GM12892 (cell line): ENCODE data around the gene MEOX1. TPM values are rescaled to one million over a fixed set of nuclear protein-coding genes. Genes with fewer than 3 reads are reported as not detected.

Experiments
- DNase-seq: peaks from one replicate; pipeline ENCODE4 v3.0.0; 2011; ENCODE audit not compliant: insufficient read length
- FAIRE-seq: peaks from 2 replicates; lab custom pipeline; 2011; peaks lifted over from hg19 to GRCh38; lab: Jason Lieb, UNC
- POLR2A ChIP-seq: IDR thresholded peaks from 2 replicates; pipeline ENCODE4 v1.6.1; 2011; ENCODE audit warnings: low read depth, low read length, control low read depth
- POLR2AphosphoS5 ChIP-seq: IDR thresholded peaks from 2 replicates; pipeline ENCODE4 v1.6.1; 2011; ENCODE audit warnings: low read depth, low read length, control low read depth
- TAF1 ChIP-seq: IDR thresholded peaks from 2 replicates; pipeline ENCODE4 v1.6.1; 2011; ENCODE audit warnings: low read depth, mild to moderate bottlenecking, control low read depth, low read length, borderline replicate concordance
- polyA plus RNA-seq: library from polyadenylated mRNA; unstranded; fragments of >200 nt; gene quantifications from one replicate; pipeline ENCODE4 v1.2.1, GENCODE V29; 2012; ENCODE audit warnings: missing spikeins, inconsistent platforms; ENCODE audit not compliant: missing spikeins

Gene MEOX1
- polyA plus RNA-seq = not detected

DNA sequence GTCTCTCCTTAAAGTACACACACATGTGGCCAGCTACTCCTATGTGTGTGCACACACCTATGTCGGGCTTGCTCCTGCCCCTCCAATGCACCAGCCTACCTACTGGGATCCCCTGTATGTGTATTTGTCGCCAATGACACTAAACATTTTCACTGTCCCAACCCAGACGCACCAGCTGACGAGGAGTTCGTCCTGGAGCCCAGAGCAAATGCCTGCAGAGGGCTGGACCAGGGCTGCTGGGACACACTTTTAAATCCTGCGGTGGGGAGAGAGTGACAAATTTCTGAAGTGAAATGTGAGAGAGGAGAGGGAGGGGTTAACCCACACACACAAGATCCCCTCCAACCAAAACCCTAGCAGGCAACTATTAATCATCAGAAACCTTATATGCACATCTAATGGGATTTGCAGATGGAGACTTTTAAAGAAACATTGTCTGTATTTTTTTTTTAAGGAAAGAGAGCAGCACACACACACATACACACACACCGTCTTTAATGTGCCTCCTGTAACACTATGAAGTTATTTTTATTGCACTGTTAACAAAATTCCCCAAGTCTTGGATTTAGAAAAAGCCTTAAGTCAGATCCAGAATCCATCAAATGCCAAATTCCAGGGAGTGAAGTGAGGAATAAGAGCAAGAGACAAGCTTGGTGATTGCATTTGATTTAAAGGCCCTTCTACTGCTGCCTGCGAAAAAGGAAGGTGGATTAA lies at the start of gene MEOX1:
Gene MEOX1 (minus strand): TSS at position 224 of the 714 bp plus-strand sequence. CDS start 388 bp downstream, outside the sequence.
- FAIRE-seq (no peak), DNase-seq (no peak)
- TF ChIP-seq POLR2A (no peak), POLR2AphosphoS5 (no peak), TAF1 (no peak)

DNA sequence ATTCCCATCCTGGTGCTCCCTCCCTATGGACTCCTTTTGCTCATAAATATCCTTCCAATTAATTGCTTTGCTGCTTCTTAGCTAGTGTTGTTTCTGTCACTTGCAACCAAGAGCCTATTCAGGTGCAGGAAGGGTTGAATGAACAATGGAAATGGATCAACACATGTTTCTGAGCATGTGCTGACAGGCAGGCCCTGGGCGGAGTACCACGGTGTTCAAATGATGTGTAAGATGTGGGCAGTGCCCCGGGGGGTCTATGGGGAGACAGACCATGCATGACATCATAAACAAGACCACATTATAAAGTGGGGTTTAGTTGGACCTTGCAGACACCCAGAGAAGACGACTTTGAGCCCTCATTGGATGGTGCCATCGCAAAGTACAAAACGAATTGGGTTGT lies 48.4 kb upstream of the MEOX1 start:
- TF ChIP-seq POLR2A = no peak
- no peak for TF ChIP-seq POLR2AphosphoS5
- TF ChIP-seq TAF1 = no peak
- FAIRE-seq = no peak

DNA sequence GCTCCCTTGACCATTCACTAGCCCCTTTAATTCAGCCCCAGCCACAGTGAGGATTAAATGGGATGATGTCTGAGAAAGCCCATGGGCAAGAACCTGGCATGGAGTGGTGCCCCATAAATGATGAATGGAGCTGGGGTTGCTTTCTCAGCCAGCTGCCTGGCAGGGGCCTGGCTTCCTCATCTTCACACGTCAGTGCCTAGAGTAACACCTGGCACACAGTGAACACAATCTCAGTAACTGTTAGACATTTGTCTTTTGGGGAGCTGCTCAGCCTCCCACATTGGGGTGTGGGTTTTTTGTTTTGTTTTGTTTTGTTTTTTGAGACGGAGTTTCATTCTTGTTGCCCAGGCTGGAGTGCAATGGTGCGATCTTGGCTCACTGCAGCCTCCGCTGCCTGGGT lies 47.5 kb upstream of the MEOX1 start:
- TF ChIP-seq POLR2A (no peak), POLR2AphosphoS5 (no peak), TAF1 (no peak)
- no peak for FAIRE-seq
- DNase-seq = no peak

More for the DNA sequence above, 48.4 kb upstream of the MEOX1 start:
- DNase-seq = no peak

DNA sequence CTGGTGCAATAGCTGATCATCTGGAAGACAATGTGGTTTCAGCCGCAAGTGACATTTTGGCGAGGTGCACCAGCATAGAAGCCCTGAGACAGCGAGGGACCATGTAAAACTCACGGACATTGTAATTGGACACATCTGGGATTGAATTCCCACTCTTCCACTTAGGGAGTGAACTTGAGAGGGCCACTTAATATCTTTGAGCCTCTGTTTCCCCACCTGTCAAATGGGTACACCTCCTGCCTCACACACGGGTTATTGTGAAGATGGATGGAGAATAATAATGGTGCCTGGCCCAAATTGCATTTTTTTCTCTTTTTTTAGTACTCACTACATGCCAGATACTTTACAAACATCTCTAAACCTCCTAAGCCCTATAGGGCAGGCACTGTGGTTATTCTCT lies 45.5 kb upstream of the MEOX1 start:
- FAIRE-seq (no peak), DNase-seq (no peak)
- TF ChIP-seq TAF1 (no peak), POLR2A (no peak), POLR2AphosphoS5 (no peak)

DNA sequence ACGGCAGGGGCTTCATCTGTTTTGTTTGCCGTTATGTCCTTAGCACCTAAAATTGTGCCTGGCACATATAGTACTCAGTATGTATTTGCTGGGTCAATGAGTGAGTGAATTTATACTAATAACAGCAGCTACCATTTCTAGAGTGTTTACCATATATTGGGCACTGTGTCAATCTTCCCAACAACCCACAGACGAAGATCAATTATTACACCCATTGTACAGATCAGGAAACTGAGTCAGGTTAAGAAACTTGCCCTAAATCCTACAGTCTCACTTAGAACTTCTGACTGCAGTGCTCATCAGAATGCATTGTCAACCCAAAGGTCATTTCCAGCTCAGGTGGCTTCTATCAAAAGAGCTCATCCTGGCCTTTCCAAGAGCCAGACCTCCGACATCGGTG lies 44.5 kb upstream of the MEOX1 start:
- DNase-seq (no peak), FAIRE-seq (no peak)
- TF ChIP-seq POLR2AphosphoS5 (no peak), POLR2A (no peak), TAF1 (no peak)

DNA sequence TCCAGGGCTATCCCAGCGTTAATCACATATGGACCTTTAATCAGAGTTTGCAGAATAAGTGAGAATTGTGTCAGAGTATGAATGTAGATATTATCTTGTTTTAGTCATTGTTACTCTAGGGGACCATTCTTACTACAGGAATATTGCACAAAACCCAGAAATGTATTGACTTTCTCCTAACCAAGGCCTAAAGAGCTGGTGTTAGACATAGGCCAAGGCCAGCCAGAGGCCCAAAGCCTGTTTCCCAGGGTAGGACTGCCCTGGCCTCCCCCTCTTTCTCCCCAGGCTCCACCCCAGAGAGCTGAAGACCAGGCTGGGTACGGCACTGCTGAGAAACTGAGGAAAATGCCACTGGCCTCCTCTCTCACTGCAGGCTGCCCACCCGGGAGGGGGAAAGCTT lies 41.9 kb upstream of the MEOX1 start:
- DNase-seq (no peak), FAIRE-seq (no peak)
- no peak for TF ChIP-seq POLR2A
- no peak for TF ChIP-seq TAF1
- no peak for TF ChIP-seq POLR2AphosphoS5

DNA sequence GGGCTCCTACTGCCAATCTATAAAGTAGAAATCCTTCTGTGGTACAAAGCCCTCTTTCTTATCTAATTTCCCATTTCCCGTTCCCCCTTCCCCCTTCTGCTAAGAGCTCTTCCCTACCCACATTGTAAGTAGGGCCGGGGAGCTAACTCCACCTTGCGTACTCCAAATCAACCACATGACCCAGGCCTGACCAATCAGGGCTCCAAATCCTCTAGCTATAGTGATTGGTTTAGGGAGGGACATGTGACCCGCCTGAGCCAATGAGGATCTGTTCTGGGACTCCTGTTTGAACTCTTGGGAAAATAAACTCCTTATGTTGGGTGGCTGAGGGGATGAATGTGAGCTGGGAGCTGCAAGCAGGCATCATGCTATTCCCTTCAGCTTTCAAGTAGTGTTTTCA lies 40.9 kb upstream of the MEOX1 start:
- no peak for DNase-seq
- no peak for TF ChIP-seq POLR2AphosphoS5
- TF ChIP-seq TAF1 = no peak
- no peak for TF ChIP-seq POLR2A
- no peak for FAIRE-seq

DNA sequence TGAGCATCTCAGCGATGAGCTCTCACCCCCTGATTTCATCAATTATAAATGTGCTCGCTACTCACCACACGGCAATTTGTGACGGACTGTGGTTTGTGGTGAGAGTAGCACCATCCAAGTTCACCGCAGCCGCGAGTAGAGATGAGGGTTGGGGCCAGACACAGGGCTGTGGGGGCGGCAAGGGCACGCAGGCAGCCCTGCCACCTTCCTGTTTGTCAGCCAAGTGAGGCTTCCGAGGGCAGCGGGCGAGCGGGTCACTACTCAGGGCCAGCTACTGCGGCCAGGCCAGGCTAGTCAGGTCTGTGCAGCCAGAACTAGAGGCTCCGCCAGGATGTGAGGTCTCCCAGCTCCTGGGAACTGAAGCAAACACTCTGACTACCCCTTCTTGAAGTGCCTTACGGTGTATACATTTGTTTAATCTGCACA lies 39.6 kb upstream of the MEOX1 start:
- FAIRE-seq (peak; percentile 65), DNase-seq (no peak)
- TF ChIP-seq TAF1 (no peak), POLR2A (no peak), POLR2AphosphoS5 (no peak)

DNA sequence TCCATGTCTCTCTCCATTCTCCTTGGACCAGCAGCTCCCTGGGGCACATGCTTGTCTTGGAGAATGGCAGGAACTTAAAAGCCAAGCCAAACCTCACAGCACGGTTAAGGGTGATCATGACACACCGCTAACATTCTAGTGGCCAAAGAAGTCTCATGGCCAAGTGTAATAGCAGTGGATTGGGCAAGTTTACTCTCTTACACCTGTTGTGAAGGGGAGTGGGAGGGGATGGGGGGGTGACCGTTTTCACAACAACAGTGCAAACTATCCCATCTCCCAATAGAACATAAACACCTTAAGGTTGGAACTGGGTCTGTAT lies 37.7 kb upstream of the MEOX1 start:
- no peak for DNase-seq
- FAIRE-seq = no peak
- TF ChIP-seq POLR2A = no peak
- TF ChIP-seq POLR2AphosphoS5 = no peak

DNA sequence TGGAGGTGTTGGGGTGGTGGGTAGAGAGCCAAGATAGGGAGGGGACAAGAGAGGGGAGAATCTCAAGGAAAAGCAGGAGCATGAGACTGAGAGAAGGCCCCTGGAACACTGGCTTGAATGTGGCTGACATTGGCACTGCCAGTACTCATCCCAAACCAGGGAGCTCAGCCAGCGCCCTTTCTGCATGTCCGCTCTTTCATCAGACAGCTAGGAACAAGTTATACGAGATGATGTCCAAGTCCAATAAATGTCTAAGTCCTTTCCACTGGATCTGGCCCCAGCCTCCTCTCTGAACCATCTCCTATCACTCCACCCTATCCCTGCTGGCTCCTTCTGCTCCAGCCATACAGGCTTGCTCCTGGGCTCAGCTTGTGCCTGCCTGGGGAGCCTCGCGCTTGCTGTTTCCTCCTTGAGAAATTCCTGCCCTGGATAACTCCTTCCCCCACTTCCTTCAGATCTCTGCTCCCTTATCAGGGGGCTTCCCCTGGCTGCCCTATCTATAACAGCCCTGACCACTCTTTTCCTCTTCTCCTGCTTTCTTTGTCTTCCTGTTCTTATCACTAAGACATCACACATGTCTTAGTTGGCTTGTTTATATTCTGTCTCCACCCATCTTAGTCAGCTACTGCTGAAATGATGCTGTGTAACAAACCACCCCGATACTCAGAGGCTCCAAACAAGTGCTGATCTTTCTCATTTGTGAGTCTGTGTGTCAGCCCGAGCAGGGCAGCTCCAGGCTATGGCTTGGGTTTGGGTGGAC lies 37.1 kb upstream of the MEOX1 start:
- TF ChIP-seq POLR2AphosphoS5 (no peak), POLR2A (no peak), TAF1 (no peak)
- DNase-seq (no peak), FAIRE-seq (no peak)

DNA sequence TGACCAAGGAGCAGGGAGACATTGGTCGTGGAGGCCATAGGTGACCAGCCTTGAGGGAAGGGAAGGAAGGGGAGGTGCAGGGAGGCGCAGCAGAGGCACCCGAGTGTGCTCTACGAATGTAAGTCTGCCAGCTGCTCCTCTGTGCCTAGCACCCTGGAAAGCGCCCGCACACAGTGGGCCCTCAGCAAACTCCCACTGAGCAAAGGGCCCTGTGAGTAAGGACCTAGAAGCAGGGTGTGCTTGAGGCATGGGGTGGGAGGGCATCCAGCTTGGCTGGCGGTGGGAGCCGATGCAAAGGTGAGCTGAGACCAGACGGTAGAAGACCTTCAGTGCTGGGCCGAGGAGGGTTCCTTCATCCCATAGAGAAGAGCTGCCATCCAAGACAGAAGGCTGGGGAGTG lies 36.2 kb upstream of the MEOX1 start:
- DNase-seq = no peak
- FAIRE-seq = no peak
- TF ChIP-seq POLR2AphosphoS5 (no peak), POLR2A (no peak), TAF1 (no peak)

DNA sequence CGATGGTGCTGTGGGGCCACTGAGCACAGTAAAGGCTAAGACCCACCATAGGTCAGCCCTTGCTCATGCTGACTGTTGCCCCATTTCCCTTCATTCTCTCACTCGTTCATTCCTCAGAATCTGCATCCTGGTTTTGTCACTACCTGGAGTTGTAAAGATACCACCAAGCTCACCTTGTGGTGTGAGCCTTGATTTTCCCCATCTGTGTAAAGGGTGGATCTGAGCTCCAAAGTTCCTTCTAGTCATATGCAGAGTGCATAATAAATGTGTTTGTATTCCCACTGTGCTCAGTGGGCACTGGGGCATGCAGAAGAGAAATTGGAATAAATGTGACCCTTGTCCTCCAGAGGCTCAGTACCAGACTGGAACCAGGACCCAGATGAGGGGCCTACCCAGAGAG lies 35.2 kb upstream of the MEOX1 start:
- TF ChIP-seq TAF1 = no peak
- no peak for TF ChIP-seq POLR2A
- TF ChIP-seq POLR2AphosphoS5 = no peak
- DNase-seq = no peak
- no peak for FAIRE-seq
